Measurements from ENCODE around the gene CSN1S1.

CSN1S1 gene

GRCh38 chr4:69994782-69995181 is 63.9 kb downstream of the CSN1S1 start:
- ATAC-seq (no peak), DNase-seq (no peak)

- DNase-seq: no peak
- no peak for ATAC-seq
Observed at GRCh38 chr4:69995526-69996016, 64.7 kb downstream of the CSN1S1 start, which contains the start of gene STATH. TSS of gene STATH (plus strand) at chr4:69995966. CDS start at chr4:69998438, 2,472 bp downstream.
